Measurements from ENCODE around the gene LARGE2.

DNA sequence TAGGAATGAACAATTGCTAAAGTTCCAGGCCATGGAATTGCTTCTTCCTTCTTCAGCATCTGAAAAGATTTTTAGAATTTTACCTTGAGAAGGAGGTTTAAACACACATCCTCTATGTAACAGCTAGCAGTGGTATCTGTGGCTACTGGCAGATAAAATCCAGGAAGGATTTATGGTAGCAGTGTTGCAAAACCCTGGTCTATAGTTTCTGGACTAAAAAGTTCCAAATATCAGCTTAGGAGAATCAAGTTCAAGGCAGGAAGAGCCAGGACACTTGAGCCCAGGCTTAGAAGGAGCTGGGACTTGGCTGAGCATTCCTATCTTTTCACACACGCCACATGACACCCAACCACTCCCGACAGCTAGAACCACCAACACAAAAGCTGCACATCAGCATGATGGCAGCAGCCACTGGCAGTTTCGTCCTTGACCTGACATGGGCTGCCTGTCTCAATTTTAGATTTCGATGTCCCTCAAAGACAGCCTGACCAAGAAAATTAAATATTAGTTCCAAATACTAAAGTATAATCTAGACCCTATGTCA, 14.1 kb downstream of the LARGE2 start:
- no peak for TF ChIP-seq EZH2 (IDR thresholded peaks at IDR 0.05)
- no peak for TF ChIP-seq POLR2AphosphoS5 (IDR thresholded peaks at IDR 0.05; ENCODE audit: borderline replicate concordance, low read depth, low read length)
- no peak for TF ChIP-seq FOXP2 (optimal IDR thresholded peaks at IDR 0.05; ENCODE audit: control extremely low read depth, extremely low read length, insufficient read depth)
